ENCODE results near the gene RABL6. TPM values are rescaled to one million over a fixed set of nuclear protein-coding genes. Genes with fewer than 3 reads are reported as not detected.
"Not testable (repeated sequence)": the region's sequence is repeated elsewhere in the genome, so short reads cannot be mapped to it uniquely, and the experiment has no call there.

Gene RABL6
- total RNA-seq, 1 donor = 49.8 TPM

DNA sequence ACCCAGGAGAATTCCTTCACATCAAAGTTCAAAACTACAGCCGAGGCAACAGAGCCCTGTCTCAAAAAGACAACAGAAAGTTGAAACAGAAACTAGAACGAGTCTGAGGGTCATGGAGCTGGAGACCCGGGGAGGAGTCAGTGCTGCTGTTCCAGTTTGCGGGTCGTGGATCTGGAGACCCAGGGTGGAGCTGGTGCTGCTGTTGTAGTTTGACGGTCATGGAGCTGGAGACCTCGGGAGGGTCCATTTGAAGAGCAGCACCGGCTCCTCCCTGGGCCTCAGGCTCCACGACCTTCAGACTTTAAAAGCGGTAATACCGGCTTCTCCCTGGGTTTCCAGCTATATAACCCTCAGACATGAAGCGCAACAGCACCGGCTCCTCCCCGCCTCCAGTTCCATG is 30.4 kb upstream of the RABL6 start:
- H3K4me3 ChIP-seq (ENCODE audit: low read depth, low read length) = no peak overlapping the region
- TF ChIP-seq, protein P1, sequence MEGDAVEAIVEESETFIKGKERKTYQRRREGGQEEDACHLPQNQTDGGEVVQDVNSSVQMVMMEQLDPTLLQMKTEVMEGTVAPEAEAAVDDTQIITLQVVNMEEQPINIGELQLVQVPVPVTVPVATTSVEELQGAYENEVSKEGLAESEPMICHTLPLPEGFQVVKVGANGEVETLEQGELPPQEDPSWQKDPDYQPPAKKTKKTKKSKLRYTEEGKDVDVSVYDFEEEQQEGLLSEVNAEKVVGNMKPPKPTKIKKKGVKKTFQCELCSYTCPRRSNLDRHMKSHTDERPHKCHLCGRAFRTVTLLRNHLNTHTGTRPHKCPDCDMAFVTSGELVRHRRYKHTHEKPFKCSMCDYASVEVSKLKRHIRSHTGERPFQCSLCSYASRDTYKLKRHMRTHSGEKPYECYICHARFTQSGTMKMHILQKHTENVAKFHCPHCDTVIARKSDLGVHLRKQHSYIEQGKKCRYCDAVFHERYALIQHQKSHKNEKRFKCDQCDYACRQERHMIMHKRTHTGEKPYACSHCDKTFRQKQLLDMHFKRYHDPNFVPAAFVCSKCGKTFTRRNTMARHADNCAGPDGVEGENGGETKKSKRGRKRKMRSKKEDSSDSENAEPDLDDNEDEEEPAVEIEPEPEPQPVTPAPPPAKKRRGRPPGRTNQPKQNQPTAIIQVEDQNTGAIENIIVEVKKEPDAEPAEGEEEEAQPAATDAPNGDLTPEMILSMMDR (IDR thresholded peaks at IDR 0.05; ENCODE audit: insufficient read depth, low read length) = no peak
- DNase-seq (ENCODE audit: low read depth) = no peak

DNA sequence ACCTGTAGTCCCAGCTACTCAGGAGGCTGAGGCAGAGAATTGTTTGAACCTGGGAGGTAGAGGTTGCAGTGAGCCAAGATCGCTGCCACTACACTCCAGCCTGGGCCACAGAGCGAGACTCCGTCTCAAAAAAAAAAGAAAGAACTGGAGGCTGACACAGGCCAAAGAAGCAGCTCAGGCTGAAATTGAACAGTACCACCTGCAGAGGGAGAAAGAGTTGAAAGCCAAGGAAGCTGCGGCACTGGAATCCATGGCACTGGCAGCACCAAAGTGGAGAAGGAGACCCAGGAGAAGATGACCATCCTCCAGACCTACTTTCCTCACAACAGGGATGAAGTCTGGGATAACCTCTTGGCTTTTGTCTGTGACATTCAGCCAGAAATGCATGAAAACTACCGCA is 27.9 kb upstream of the RABL6 start:
- DNase-seq (ENCODE audit: low read depth) = no peak
- TF ChIP-seq, protein P1 (IDR thresholded peaks at IDR 0.05; ENCODE audit: insufficient read depth, low read length) = no peak
- H3K4me3 ChIP-seq (ENCODE audit: low read depth, low read length) = no peak overlapping the region

DNA sequence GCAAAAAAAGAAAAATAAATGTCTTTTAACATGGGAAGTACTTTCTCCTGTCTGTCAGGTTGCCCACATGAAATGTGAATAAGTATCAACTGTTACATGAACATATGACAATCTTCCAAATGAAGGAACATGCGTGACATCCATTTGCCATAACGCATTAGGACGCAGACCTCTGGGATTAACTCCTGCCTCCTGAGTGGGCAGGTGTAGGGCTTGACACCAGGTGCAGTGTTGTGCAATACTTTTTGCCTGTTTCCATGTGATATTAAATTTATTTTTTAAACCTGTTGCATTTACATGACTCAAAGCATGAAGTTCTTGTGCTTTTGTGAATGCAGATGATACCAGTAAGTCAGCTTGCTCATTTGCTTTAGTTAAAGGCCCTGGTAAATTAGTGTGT is 25.3 kb upstream of the RABL6 start:
- no peak for DNase-seq (ENCODE audit: low read depth)
- TF ChIP-seq, protein P1 (IDR thresholded peaks at IDR 0.05; ENCODE audit: insufficient read depth, low read length) = no peak
- no peak overlapping the region for H3K4me3 ChIP-seq (ENCODE audit: low read depth, low read length)

DNA sequence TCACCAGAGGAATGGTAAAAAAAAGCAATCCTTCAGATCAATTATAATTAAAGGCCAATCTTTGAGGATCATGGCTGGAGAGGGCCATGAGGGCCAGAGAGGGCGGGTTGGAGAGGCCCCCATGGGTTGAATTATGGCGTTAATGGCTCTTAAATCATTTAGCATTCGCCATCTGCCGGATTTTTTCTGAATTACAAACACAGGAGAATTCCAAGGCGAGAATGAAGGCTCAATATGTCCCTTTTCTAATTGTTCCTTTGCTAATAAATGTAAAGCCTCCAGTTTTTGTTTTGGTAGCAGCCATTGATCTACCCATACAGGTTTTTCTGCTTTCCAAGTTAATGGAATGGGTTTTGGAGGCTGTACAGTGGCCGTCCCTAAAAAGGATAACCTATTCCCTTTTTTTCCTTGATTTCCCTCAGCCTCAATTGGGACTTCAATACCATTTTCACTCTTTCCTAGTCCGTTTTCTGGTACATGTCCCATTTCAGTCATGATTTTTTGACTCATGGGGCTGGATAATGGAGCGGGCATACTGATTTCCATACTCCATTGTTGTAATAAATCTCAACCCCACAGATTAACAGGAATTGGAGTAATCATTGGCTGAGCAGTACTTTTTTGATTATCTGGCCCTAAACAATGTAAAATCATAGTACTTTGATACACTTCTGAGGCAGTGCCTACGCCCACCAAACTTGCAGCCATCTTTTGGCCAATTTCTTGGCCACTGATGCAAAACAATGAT is 23.3 kb upstream of the RABL6 start:
- H3K4me3 ChIP-seq (ENCODE audit: low read depth, low read length) = no peak overlapping the region
- TF ChIP-seq, protein P1 (IDR thresholded peaks at IDR 0.05; ENCODE audit: insufficient read depth, low read length) = peak; percentile 31
- DNase-seq (ENCODE audit: low read depth) = peak; percentile 57

DNA sequence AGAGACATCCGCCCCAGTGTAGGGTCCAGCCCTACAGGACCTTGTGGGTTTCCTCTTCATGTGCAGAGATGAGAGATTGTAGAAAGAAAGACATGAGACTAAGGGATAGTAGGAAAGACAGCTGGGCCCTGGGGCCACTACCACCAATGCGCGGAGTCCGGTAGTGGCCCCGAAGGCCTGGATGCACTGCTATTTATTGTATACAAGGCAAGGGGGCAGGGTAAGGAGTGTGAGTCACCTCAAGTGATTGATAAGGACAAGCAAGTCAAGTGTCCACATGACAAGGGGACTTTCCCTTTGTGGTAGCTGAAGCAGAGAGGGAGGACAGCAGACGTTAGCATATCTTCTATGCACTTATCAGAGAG is 22.8 kb upstream of the RABL6 start:
- TF ChIP-seq, protein P1 (IDR thresholded peaks at IDR 0.05; ENCODE audit: insufficient read depth, low read length) = no peak
- no peak for DNase-seq (ENCODE audit: low read depth)
- no peak overlapping the region for H3K4me3 ChIP-seq (ENCODE audit: low read depth, low read length)

DNA sequence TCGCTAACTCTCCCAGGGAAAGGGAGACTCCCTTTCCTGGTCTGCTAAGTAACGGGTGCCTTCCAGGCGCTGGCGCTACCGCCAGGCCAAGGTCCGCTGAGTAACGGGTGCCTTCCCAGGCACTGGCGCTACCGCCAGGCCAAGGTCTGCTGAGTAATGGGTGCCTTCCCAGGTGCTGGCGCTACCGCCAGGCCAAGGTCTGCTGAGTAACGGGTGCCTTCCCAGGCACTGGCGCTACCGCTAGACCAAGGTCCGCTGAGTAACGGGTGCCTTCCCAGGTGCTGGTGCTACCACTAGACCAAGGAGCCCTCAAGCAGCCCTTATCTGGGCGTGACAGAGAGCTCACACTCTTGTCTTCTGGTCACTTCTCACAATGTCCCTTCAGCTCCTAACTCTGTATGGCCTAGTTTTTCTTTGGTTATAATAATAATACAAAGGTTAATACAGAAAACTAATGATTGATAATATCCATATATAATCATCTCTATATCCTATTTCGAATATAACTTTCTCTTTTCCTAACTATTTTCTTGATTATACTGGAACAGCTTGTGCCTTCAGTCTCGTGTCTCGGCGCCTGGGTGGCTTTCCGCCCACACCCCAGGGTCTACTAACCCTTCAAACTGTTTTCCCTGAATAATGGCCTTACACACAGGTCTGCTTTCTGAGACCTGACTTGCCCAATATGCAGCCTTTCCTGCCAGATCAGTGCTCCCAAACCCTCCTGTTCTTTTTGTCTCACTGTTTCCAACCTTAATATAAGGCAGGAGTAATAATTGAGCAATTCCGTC is 22.0 kb upstream of the RABL6 start:
- H3K4me3 ChIP-seq (ENCODE audit: low read depth, low read length); DNase-seq (ENCODE audit: low read depth): not testable (repeated sequence)

DNA sequence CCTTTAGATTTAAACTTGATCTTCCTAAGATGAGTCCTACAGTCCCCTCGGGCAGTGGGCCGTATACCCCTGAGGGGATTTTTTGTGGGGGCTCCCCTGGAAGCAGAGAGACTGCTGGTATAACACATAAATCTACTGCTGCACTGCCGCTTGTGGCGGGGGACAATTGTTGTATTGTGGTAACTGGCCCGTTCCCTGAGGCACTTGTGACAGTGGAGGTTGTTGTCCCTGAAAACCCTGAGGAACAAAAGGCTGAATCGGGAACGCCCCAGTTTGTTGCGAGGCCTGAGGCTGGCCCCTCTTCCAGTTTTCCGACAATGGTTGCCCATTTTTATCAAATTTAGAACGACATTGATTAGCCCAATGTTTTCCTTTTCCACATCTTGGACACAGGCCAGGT is 21.3 kb upstream of the RABL6 start:
- no peak for DNase-seq (ENCODE audit: low read depth)
- no peak overlapping the region for H3K4me3 ChIP-seq (ENCODE audit: low read depth, low read length)
- TF ChIP-seq, protein P1 (IDR thresholded peaks at IDR 0.05; ENCODE audit: insufficient read depth, low read length) = no peak

DNA sequence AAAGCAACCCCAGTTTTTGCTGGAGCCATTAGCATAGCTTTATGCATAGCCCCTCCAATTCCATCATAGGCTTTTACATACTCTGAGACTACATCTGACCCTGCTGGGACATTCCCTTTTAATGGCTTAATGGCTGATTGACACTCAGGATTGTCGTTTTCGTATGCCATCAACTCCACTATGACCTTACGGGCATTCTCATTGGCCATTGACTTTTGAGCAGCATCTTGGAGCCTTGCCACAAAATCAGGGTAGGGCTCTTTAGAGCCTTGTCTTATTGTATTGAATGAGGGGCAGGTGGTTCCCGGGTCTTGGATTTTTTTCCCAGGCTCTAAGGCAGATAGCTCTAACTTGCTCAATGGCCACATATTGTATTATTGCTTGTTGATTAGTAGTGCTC is 20.8 kb upstream of the RABL6 start:
- not testable (repeated sequence) for DNase-seq (ENCODE audit: low read depth)

More for the DNA sequence above, 20.8 kb upstream of the RABL6 start:
- not testable (repeated sequence) for H3K4me3 ChIP-seq (ENCODE audit: low read depth, low read length)

All from fibroblast of the aortic adventitia (primary cell).